Renal pelvis (tissue), 4 donors: ENCODE measurements around the gene CCR3. TPM values are rescaled to one million over a fixed set of nuclear protein-coding genes. Genes with fewer than 3 reads are reported as not detected.

ENCODE experiments used
- DNase-seq: peaks from one replicate; pipeline ENCODE4 v3.0.0-alpha.2; 2013
- polyA plus RNA-seq, 3 donors: library from polyadenylated mRNA; unstranded; fragments of 120-200 nt; gene quantifications; one replicate each; pipeline ENCODE4 v1.2.1, GENCODE V29; 2013; ENCODE audit not compliant: insufficient read length in 3 of 3

The CCR3 gene
- polyA plus RNA-seq, 3 donors = 0.07 to 0.13 TPM; not detected in 1

GRCh38 chr3:46297658-46298423 is 55.6 kb downstream of the CCR3 start:
- DNase-seq = no peak

- DNase-seq = no peak
Observed at GRCh38 chr3:46298871-46299607, 56.8 kb downstream of the CCR3 start.

- DNase-seq = no peak
Observed at GRCh38 chr3:46299608-46300460, 57.6 kb downstream of the CCR3 start.

- no peak for DNase-seq
Observed at GRCh38 chr3:46300461-46300789, 58.2 kb downstream of the CCR3 start.

GRCh38 chr3:46301122-46301835 is 59.0 kb downstream of the CCR3 start:
- DNase-seq = no peak

- DNase-seq = no peak
Observed at GRCh38 chr3:46303240-46303639, 61.0 kb downstream of the CCR3 start.

- no peak for DNase-seq
Observed at GRCh38 chr3:46304739-46305138, 62.5 kb downstream of the CCR3 start.

- DNase-seq = no peak
Observed at GRCh38 chr3:46312991-46313390, 70.7 kb downstream of the CCR3 start.

GRCh38 chr3:46314517-46314916 is 72.3 kb downstream of the CCR3 start:
- no peak for DNase-seq

GRCh38 chr3:46316206-46316605 is 73.9 kb downstream of the CCR3 start:
- DNase-seq = no peak

Other genes with a start within 250 kb of the CCR3 start
- gene FYCO1, start 246.6 kb upstream of the CCR3 start, polyA plus RNA-seq = 10 to 100 TPM; 18.1 to 19.1 (median 18.9) TPM
- under 1 TPM; 0.04 to 0.56 (median 0.14) TPM for gene XCR1, start 215.0 kb upstream of the CCR3 start, polyA plus RNA-seq
- gene CCR1, start 34.1 kb upstream of the CCR3 start, polyA plus RNA-seq = 1 to 10 TPM; 1.8 to 2.5 (median 1.9) TPM
- 1 to 10 TPM in 2 of 3 donors, under 1 TPM in 1; 0.87 to 1.9 (median 1.6) TPM for gene CCR2, start 111.7 kb downstream of the CCR3 start, polyA plus RNA-seq
- under 1 TPM; 0.17 to 0.47 (median 0.41) TPM for gene CCR5, start 128.5 kb downstream of the CCR3 start, polyA plus RNA-seq
- 1 to 10 TPM in 1 of 3 donors, under 1 TPM in 2; 0.83 to 1.1 (median 0.99) TPM for gene CCRL2, start 164.8 kb downstream of the CCR3 start, polyA plus RNA-seq
- 1 to 10 TPM; 2.2 to 3.6 (median 3.3) TPM for gene LTF, start 222.4 kb downstream of the CCR3 start, polyA plus RNA-seq